Stimulated activated CD4-positive, alpha-beta T cell treated with anti-CD3 and anti-CD28 coated beads, Interleukin-1b, Interleukin-23, amount 100 ng/mL, for 4 hours (primary cell): ENCODE results near the gene PCNT.
"Not testable (repeated sequence)": the region's sequence is repeated elsewhere in the genome, so short reads cannot be mapped to it uniquely, and the experiment has no call there.

Source experiments
- DNase-seq, 2 donors: peaks; one replicate each; pipeline ENCODE4 v3.0.0-alpha.2; 2020; ENCODE audit warnings: low read depth in 2 of 2

Gene PCNT

DNA sequence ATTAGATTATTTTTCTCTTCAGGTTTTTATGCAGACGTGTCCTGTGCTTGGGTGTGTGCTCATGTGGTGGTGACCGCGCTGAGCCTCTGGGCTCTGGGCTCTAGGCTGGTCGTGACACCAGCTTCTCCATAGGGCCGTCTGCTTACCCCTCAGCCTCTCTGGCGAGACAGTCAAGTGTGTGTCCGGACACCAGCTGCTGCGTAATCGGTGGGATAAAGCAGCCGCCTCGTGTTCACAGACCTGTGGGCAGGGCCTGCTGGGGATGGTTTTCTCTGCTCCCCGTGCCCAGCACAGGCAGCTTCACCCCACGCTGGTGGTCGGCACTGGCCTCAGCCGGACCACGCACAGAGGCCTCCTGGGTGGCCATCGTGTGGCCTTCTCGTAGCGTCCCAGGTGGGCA lies 101.1 kb downstream of the PCNT start:
- no peak for DNase-seq

DNA sequence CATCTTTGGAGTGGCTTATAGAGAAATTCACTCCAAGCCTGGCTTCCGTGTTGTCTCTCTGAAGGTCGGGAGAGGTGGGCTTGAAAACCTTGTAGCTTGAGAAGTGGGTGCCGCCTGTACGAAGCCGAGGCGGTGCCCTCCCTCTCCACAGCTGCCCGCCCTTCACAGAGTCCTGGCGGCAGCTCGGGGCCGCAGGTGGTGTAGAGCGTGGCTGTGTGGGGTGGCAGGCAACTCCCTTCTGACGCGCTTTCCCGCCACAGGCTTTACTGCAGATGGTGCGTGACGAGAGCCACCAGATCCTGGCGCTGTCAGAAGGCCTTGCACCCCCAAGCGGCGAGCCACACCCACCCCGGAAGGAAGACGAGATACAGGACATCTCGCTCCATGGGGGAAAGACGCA lies 101.6 kb downstream of the PCNT start:
- no peak for DNase-seq

DNA sequence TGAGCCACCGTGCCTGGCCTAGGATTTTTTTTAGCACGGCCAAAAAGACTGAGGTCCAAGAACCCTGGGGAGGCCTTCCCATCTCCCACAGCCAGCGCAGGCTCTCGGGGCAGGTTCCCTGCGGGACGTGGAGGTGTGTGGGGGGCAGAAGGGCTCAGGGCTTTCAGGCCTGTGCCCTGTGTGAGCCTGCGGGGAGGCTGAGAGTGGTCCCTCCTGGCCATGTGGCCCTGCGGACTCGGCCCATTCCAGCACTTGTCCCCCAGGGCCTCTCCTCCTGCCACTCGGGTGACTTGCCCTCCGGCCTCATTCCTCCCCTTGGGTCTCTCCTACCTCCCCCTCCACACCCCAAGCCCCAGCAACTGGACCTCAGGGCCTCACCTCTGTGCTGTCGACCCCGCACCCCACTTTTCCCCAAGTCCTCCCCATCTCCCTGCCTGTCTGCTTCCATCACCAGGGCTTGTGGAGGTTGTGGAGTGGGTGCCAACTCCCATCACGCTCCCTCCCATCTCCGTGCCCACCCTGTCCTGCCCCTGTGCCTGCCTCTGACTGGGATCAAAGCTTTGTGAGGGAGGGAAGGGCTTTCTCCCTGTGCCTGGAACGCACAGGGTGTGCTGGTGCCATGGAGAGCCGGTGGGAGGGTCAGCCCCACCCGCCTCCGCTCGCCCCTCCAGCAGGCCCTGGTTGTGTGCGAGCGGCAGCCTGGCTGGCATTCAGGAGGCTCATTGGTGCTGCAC lies 102.5 kb downstream of the PCNT start:
- no peak for DNase-seq

DNA sequence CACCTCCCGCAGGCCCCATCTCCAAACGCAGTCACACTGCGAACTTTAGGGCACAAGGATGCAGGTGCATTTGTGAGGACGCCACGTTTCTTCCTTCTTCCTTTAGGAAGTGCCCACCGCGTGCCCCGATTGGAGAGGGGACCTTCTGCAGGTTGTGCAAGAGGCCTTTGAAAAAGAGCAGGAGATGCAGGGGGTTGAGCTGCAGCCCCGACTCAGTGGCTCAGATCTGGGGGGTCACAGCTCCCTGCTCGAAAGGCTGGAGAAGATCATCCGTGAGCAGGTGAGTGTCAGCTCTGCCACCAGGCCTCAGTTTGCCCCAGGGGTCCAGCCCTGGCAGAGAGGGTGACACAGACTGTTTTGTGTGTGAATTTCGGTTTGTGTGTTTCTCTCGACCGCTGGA lies 103.6 kb downstream of the PCNT start:
- no peak for DNase-seq

DNA sequence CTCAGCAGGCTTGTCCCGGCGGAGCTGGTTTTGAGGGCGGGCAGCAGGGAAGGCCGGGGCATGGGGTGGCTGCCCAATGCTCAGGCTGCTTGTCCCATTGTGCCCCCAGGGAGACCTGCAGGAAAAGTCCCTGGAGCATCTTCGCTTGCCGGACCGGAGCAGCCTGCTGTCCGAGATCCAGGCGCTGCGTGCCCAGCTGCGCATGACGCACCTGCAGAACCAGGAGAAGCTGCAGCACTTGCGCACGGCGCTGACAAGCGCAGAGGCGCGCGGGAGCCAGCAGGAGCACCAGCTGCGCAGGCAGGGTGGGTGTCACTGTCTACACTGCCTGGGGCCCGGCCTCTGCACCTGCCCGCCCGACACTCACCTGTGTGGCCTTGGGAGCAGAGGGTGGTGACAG lies 104.3 kb downstream of the PCNT start:
- DNase-seq, result no peak

DNA sequence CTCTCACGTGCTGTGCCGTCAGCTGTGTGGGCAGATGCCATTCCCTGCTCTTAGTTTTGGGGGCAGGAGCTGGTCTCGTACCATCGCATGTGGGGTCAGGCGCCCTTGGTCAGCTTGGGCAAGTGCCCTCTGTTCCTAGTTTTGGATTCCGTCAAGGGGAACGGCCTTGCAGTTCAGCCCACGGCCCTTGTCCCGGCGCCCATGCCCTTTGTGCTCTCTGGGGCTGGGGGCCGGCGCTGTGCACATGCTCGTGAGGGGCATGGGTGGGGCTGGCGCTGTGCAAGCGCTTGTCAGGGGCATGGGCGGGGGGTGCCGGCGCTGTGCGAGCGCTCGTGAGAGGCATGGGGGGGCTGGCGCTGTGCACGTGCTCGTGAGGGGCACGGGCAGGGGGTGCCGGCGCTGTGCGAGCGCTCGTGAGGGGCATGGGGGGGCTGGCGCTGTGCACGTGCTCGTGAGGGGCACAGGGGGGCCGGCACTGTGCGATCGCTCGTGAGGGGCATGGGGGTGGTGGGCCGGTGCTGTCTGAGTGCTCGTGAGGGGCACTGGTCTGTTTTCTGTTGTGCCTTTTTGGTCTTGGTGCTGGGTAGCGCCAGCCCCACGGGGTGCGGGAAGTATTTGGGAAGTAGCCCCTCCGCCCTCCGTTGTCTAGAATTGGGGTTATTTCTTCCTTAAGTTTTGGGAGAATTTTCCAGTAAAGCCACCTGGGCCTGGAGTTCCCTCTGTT lies 105.2 kb downstream of the PCNT start:
- DNase-seq, result no peak

DNA sequence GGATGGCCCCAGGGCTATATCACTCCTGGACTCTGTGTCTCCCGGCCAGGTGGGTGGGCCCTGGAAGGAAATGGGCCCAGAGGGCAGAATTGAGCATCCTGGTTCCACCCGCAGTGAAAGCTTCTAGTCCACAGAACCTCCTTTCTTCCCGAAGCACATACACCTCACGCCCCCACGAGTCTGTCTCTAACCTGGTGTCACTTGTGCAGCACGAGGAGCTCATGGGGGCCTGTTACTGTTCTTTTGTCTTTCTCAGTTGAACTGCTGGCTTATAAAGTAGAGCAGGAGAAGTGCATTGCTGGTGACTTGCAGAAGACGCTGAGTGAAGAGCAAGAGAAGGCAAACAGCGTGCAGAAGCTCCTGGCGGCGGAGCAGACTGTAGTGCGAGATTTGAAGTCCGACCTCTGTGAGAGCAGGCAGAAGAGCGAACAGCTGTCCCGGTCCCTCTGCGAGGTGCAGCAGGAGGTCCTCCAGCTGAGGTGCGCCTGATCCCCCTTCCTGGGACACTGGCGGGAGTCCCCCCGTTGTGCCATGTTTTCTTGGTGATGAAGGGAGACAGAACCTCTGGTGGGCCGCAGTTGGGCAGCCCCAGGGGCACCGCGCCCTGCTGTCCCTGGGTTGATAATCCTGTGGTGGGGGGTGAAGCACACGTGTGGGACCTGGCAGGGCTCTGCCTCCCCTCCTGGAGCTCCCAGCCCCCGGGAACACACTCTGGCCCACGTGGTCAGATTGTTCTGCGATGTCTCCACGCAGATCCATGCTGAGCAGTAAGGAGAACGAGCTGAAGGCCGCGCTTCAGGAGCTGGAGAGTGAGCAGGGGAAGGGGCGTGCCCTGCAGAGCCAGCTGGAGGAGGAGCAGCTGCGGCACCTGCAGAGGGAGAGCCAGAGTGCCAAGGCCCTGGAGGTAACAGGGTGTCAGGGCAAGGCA lies 106.1 kb downstream of the PCNT start:
- no peak for DNase-seq

DNA sequence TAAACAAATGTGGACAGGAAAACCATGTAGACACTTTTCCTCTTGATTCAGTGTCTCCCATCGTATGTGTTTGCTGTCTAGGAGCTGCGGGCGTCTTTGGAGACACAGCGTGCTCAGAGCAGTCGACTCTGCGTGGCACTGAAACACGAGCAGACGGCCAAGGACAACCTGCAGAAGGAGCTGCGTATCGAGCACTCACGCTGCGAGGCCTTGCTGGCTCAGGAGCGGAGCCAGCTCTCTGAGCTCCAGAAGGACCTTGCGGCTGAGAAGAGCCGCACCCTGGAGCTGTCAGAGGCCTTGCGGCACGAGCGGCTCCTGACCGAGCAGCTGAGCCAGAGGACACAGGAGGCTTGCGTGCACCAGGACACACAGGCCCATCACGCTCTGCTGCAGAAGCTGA lies 107.5 kb downstream of the PCNT start:
- no peak for DNase-seq

DNA sequence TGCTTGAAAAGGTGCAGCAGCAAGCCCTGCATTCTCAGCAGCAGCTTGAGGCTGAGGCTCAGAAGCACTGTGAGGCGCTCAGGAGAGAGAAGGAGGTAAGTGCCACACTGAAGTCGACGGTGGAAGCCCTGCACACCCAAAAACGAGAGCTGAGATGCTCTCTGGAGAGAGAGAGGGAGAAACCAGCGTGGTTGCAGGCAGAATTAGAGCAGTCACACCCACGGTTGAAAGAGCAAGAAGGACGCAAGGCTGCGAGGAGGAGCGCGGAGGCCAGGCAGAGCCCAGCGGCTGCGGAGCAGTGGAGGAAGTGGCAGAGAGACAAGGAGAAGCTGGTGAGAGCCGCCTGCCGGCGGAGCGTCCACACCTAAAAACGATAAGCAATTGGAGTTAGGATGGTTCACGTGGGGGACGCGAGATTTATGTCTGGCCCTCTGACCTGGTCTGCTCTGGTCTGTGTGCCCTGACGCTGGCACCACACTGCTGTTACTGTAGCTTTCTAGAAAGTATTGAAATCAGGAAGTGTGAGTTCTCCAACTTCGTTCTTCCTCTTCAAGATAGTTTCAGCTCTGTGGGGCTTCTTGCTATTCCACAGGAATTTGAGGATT lies 108.0 kb downstream of the PCNT start:
- no peak for DNase-seq

DNA sequence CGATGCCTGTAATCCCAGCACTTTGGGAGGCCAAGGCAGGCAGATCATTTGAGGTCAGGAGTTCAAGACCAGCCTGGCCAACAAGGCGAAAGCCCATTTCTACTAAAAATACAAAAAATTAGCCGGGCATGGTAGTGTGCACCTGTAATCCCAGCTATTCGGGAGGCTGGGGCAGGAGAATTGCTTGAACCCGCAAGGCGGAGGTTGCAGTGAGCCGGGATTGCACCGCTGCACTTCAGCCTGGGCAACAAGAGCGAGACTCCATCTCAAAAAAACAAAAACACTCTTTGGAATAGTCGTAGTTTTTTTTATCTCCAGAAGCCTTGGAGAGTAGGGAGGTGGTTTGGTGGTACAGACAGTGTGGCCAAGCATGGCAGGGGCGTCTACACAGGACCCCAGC lies 109.2 kb downstream of the PCNT start:
- not testable (repeated sequence) for DNase-seq

DNA sequence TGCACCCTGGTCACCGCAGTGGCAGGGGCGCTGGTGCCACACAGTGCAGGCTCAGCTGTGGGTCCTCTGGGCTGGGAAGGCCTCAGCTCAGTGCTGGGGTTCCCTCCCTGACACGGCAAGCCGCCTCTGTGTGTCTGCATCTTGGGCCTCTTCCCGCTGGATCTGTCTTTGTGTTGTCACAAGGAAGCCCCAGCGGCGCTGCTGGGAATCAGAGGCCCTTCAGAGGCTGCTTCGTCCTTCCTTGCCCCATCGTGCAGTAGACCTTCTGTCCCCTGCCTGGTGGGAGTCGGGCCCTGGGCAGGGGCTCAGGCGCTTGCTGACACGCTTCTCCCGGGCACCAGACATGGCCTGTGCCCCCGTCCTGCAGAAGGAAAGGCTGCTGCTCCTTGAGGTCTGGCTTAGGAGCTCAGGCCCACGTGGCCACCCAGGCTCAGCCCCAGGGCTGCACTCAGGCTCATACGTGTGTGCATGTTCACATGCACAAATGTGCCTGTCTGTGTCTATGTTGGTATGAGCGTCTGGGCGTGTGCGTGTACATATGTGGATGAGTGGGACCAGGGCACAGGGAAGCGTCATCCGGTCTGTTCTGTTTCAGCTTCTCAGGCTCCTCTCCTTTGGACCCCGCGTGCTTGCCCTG lies 110.5 kb downstream of the PCNT start:
- no peak for DNase-seq

DNA sequence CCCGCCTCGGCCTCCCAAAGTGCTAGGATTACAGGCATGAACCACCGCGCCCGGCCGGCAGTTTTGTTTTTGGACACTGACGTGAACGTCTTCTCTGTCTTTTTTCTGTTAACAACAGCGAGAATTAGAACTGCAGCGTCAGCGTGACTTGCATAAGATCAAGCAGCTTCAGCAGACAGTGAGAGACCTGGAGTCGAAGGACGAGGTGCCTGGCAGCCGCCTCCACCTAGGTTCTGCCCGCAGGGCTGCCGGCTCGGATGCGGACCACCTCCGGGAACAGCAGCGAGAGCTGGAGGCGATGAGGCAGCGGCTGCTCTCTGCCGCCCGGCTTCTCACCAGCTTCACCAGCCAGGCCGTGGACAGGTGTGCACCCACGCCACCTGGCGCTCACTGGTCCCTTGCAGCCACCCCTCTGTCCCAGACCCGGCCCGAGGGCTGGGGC lies 111.9 kb downstream of the PCNT start:
- DNase-seq, result no peak

DNA sequence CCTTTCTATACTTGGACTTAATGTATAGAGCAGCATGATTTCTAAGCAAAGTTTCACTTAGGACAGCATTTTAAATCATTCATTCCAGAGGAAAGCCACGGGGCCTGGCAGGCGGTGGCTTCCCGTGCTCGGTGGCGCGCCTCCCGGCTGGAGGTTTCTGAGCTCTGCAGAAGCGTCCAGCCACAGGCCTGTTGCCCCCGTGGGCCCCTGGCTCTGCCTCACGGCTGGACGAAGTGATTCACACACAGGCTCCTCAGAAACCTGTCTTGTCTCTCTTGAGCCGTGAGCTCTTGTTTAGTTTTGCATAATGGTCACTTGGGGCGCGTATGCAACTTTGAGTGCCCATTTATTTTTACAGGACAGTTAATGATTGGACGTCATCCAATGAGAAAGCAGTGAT lies 112.7 kb downstream of the PCNT start:
- DNase-seq, result no peak

DNA sequence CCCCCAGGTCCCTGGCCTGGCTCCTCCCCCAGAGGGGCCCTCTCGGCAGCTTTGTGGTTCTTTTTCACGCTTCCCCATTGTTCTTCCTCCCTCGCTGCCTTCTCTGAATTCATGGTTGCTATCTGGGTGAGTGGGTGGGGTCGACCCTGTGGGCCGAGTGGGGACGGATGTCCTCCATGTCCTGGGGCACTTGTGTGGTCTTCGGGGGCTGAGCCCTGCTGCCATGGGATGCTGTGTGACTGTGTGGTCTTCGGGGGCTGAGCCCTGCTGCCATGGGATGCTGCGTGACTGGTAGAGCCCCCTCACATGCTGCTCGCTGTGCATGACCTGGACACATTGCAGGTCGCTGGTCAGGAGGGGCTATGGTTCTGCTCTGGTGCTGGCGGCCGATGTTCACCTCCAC lies 113.1 kb downstream of the PCNT start:
- no peak for DNase-seq

DNA sequence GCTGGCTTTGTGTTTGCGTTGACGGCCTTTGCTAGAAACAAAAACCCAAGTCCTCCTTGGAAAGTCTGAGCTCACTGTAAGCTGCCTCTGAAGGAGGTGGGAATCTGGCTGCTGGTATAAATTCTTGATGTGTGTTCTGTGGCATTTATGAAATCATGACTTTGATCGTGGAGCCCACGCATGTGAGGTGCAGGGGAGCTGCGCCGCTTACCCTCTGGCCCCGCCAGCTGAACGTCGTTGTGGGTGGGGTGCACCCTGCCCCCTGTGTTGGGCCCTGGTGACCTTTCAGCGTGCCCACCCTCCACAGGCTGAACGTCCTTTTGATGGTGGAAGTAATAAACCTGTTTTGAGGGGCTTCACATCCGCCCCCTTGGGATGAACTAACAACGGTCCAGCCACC lies 113.6 kb downstream of the PCNT start:
- DNase-seq, result no peak

DNA sequence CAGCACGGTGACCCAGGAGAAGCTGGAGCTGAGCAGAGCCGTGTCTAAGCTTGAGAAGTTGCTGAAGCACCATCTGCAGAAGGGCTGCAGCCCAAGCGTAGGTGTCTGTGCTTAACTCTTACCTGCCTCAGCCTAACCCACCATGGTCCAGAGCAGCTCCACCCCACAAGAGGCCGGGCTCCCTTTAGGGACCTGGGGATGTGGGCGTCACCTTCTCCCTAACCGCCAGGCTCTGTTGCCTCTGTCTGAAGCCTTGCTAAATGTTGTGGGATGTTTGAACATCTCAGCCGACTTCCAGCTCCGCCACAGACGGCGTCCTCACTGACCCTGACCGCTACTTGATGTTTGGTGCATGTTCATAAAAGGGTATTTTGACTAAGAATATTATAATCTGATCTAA lies 114.3 kb downstream of the PCNT start:
- DNase-seq, result no peak

DNA sequence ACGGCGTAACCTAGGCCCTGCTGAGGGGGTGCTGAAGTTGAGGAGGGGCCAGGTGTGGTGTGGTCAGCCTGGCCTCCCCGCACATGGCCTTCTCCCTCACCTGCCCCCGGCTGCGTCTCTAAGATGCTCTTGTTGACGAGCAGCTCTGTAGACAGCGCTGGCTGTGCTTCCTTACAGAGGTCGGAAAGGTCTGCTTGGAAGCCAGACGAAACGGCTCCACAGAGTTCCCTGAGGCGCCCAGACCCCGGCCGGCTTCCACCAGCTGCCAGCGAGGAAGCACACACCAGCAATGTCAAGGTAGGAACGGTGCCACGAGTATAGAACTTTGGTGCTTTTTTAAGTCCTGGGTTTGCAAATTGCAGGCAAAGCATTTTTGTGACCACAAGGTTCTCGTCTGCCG lies 116.0 kb downstream of the PCNT start:
- DNase-seq, result no peak

DNA sequence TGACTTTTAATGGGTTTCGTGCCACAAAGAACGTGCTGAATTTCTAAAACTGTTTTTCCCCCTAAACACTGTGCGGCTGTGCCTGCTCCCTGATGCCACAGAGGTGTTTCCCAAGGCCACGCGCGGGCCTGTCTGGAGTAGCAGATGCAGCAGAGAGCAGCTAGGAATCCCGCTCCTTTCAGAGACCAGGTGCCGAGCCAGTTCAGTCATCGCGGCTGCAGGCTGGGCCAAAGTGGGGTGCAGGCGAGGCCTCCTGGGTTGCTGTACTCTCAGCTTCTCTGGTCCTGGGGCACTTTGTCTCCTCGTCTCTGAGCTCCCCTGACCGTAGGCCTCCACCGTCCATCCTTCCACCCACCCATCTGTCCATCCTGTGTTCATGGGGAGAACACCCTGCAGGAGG lies 117.4 kb downstream of the PCNT start:
- DNase-seq, result no peak

DNA sequence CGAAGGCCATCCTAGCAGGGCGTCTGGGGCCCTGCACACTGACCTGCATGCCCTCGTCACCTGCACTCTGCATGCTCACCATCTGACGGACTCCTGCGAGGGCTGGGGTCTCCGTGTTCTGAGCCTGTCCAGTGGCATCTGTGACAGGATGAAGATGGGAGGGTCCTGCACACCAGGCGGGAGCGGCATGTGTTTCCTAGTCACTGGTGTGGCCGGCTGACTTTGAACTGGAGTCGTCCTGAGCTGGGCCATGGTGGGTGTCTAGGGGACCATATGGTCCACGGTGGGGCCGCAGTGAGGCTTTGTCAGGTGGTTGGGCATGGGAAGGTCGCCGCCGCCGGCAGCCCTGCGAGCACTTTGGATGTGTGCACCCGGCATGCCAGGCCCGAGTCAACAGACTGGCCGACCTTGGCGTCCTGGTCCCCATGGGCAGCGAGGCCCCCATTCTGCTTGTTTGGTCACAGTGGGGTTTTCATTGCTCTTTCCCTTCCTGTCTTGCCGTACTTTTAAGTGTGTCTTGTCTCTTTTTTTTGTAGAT lies 118.1 kb downstream of the PCNT start:
- no peak for DNase-seq

DNA sequence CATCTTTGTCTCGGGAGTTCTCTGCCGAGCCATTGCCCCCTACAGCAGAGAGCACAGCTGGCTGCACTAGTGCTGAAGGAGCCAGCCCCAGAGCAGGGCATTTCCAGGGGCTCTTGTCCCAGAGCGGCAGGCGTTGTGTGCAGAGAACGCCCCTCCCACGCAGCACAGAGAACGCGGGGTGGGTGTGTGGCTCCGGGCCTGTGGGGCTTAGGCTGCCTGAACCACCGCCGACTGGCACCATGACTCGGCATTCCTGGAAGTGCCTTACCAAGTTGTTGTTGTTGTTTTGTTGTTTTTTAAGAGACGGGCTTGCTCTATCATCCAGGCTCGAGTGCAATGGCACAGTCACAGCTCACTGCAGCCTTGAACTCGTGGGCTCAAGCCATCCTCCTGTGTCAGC lies 119.0 kb downstream of the PCNT start:
- no peak for DNase-seq

DNA sequence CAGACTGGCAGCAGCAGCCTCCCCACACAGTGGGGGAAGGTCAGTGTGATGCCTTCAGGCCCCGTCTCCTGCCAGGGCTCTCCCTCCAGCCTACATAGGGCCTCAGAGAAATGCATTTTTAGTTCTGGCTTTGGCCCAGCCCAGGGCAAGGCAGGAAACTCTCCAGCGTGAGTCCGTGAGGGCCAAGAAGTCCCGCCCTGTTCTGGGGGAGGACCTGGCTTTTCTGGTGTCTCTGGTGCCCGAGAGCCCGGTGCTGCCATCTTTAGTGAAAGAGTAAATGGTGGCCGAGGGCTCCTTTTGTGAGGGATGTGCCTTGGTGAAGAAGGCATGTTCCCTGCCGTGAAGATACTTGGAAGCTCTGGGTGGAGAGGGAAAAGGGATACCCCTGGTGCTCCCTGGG lies 120.0 kb downstream of the PCNT start:
- no peak for DNase-seq
